GM12874 (cell line): ENCODE measurements around the gene SPC25.

Source experiments
- TF ChIP-seq, protein P1 (sequence below): IDR thresholded peaks from 2 replicates; pipeline ENCODE4 v1.5.1; 2011; ENCODE audit warnings: low read depth, mild to moderate bottlenecking, control low read depth, low read length, moderate library complexity; ENCODE audit not compliant: insufficient read depth

Gene SPC25

GRCh38 chr2:168821992-168822391, 68.2 kb downstream of the SPC25 start:
- TF ChIP-seq, protein P1, sequence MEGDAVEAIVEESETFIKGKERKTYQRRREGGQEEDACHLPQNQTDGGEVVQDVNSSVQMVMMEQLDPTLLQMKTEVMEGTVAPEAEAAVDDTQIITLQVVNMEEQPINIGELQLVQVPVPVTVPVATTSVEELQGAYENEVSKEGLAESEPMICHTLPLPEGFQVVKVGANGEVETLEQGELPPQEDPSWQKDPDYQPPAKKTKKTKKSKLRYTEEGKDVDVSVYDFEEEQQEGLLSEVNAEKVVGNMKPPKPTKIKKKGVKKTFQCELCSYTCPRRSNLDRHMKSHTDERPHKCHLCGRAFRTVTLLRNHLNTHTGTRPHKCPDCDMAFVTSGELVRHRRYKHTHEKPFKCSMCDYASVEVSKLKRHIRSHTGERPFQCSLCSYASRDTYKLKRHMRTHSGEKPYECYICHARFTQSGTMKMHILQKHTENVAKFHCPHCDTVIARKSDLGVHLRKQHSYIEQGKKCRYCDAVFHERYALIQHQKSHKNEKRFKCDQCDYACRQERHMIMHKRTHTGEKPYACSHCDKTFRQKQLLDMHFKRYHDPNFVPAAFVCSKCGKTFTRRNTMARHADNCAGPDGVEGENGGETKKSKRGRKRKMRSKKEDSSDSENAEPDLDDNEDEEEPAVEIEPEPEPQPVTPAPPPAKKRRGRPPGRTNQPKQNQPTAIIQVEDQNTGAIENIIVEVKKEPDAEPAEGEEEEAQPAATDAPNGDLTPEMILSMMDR, result no peak

GRCh38 chr2:168821577-168821976, 68.7 kb downstream of the SPC25 start:
- TF ChIP-seq, protein P1, result no peak
